ENCODE data around the gene CCDC187. TPM values are rescaled to one million over a fixed set of nuclear protein-coding genes. Genes with fewer than 3 reads are reported as not detected.

CCDC187 gene
- total and polyA plus RNA-seq, 2 of the 4 experiments (the other 2 are of a cell fraction), result not detected

GRCh38 chr9:136331556-136332481, 27.9 kb upstream of the CCDC187 start:
- intact Hi-C loops (cut with micrococcal nuclease), result no loop called here
- in situ Hi-C loops (cut with MboI; ENCODE audit: low sequenced_read_pairs), result no loop called here
- POLR2A ChIA-PET (ENCODE audit: unreplicated experiment), result no interaction called here
- TF ChIP-seq BHLHE40 (IDR thresholded peaks at IDR 0.05; ENCODE audit: low read depth, low read length), result no peak
- no peak for TF ChIP-seq CEBPB (IDR thresholded peaks at IDR 0.05; ENCODE audit: low read depth, low read length)
- TF ChIP-seq MAZ (IDR thresholded peaks at IDR 0.05; ENCODE audit: borderline replicate concordance, low read depth, low read length), result no peak
- TF ChIP-seq NFE2L2 (IDR thresholded peaks at IDR 0.05; ENCODE audit: low read depth, low read length), result no peak
- TF ChIP-seq SMC3 (IDR thresholded peaks at IDR 0.05; ENCODE audit: low read depth, low read length), result no peak
- TF ChIP-seq RFX5 (IDR thresholded peaks at IDR 0.05; ENCODE audit: low read depth, low read length), result no peak
- TF ChIP-seq CHD1 (IDR thresholded peaks at IDR 0.05; ENCODE audit: low read depth, low read length), result no peak
- TF ChIP-seq, protein P1, sequence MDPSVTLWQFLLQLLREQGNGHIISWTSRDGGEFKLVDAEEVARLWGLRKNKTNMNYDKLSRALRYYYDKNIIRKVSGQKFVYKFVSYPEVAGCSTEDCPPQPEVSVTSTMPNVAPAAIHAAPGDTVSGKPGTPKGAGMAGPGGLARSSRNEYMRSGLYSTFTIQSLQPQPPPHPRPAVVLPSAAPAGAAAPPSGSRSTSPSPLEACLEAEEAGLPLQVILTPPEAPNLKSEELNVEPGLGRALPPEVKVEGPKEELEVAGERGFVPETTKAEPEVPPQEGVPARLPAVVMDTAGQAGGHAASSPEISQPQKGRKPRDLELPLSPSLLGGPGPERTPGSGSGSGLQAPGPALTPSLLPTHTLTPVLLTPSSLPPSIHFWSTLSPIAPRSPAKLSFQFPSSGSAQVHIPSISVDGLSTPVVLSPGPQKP (IDR thresholded peaks at IDR 0.05; ENCODE audit: borderline replicate concordance, low read depth, low read length), result no peak
- no peak for TF ChIP-seq POLR2A (IDR thresholded peaks at IDR 0.05; ENCODE audit: low read depth, low read length)
- no peak for TF ChIP-seq MXI1 (IDR thresholded peaks at IDR 0.05; ENCODE audit: borderline replicate concordance, low read depth, low read length)
- TF ChIP-seq FOS (IDR thresholded peaks at IDR 0.05; ENCODE audit: low read depth, low read length), result no peak
- TF ChIP-seq, protein P2, sequence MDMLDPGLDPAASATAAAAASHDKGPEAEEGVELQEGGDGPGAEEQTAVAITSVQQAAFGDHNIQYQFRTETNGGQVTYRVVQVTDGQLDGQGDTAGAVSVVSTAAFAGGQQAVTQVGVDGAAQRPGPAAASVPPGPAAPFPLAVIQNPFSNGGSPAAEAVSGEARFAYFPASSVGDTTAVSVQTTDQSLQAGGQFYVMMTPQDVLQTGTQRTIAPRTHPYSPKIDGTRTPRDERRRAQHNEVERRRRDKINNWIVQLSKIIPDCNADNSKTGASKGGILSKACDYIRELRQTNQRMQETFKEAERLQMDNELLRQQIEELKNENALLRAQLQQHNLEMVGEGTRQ (IDR thresholded peaks at IDR 0.05; ENCODE audit: low read depth, low read length), result no peak
- no peak for TF ChIP-seq MAFK (IDR thresholded peaks at IDR 0.05; ENCODE audit: low read depth, low read length)
- no peak for TF ChIP-seq RCOR1 (IDR thresholded peaks at IDR 0.05; ENCODE audit: insufficient replicate concordance, low read length)
- TF ChIP-seq CTCF (conservative IDR thresholded peaks at IDR 0.05; ENCODE audit: low read depth, low read length), result no peak

More at GRCh38 chr9:136331556-136332481, 27.9 kb upstream of the CCDC187 start:
- H3K27me3 ChIP-seq (ENCODE audit: control insufficient read depth, insufficient read depth, low read length), result no peaks in the 10 kb centered on the region
- H4K5ac ChIP-seq (ENCODE audit: low read depth, low read length), result no peak overlapping the region
- H2AK9ac ChIP-seq (replicated peaks; ENCODE audit: low read depth, low read length, poor library complexity), result peak overlapping the region; percentile 63
- H3K56ac ChIP-seq (ENCODE audit: extremely low read depth, insufficient read depth, low read length), result no peak overlapping the region
- no peak overlapping the region for H3K18ac ChIP-seq (ENCODE audit: low read depth, low read length)
- H3K4ac ChIP-seq (ENCODE audit: low read depth, low read length), result no peak overlapping the region
- H3K14ac ChIP-seq (replicated peaks; ENCODE audit: low read depth, low read length), result no peak overlapping the region
- H3K36me3 ChIP-seq (ENCODE audit: control insufficient read depth, insufficient read depth, low read length), result peaks cover 47% of the 10 kb centered on the region
- no peak overlapping the region for H2BK15ac ChIP-seq (ENCODE audit: low read depth, low read length)
- peaks cover 6% of the 10 kb centered on the region; the same call in 1 of the 2 replicates for H3K9me1 ChIP-seq (ENCODE audit: insufficient read depth, low read length)
- peaks cover 4 to 61% of the 10 kb centered on the region in 2 experiments for H3K79me1 ChIP-seq (ENCODE audit: low read depth in 1 of 2, low read length in 2 of 2)
- H2BK20ac ChIP-seq (ENCODE audit: low read depth, low read length), result no peak overlapping the region
- no peak overlapping the region for H3K9ac ChIP-seq (ENCODE audit: low read depth, low read length)
- no peak overlapping the region for H3K4me3 ChIP-seq (ENCODE audit: insufficient read depth, low read depth, low read length)
- dilution Hi-C loops (cut with HindIII; ENCODE audit: low sequenced_read_pairs, unreplicated experiment), result no loop called here
- CTCF ChIA-PET, result no interaction called here
- no peak overlapping the region for H4K8ac ChIP-seq (ENCODE audit: low read depth in 2 of 2, low read length in 2 of 2)
- no peak overlapping the region for H4K91ac ChIP-seq (ENCODE audit: insufficient read depth, low read depth, low read length)
- ATAC-seq (ENCODE audit: low read depth) (no peak), DNase-seq (no peak)
- WGBS, 2 experiments (ENCODE audit: extremely low coverage in 2 of 2, insufficient read length in 1 of 2), result 90% methylated on average over 23 of the region's 46 CpGs; no CpG with 5 or more reads in 1 of the 2 experiments
- no peak overlapping the region for H2AFZ ChIP-seq (replicated peaks; ENCODE audit: low read length, poor library complexity)
- no peaks in the 10 kb centered on the region for H3K9me3 ChIP-seq (ENCODE audit: control insufficient read depth, insufficient read depth, low read length)
- H3K4me1 ChIP-seq (ENCODE audit: control insufficient read depth, insufficient read depth, low read length), result peaks cover 30% of the 10 kb centered on the region
- H2AK5ac ChIP-seq (ENCODE audit: low read depth, low read length), result no peak overlapping the region
- H3K23ac ChIP-seq (ENCODE audit: low read depth, low read length), result no peak overlapping the region
- BruUV-seq (replicated peaks), result no TSS peak
- H3K4me2 ChIP-seq (ENCODE audit: low read depth, low read length), result no peak overlapping the region
- no peak overlapping the region for H2BK5ac ChIP-seq (ENCODE audit: low read depth, low read length, poor library complexity, severe bottlenecking)
- H3K27ac ChIP-seq (ENCODE audit: insufficient read depth, low read length), result no peak overlapping the region
- H4K20me1 ChIP-seq (ENCODE audit: insufficient read depth, low read length), result peaks cover 84% of the 10 kb centered on the region
- no peak overlapping the region for H2BK120ac ChIP-seq (ENCODE audit: low read depth, low read length)
